Right lobe of liver (tissue), 6 donors: ENCODE data around the gene ARL15. TPM values are rescaled to one million over a fixed set of nuclear protein-coding genes. Genes with fewer than 3 reads are reported as not detected.

ENCODE experiments used
- ATAC-seq, 4 donors: fragments of 200-7000 bp; cut with Tn5 transposase; one replicate each; pipeline ENCODE4 v1.9.1; 2020; ENCODE audit warnings: mild to moderate bottlenecking in 4 of 4, moderate library complexity in 4 of 4
- DNase-seq, 3 donors: peaks; one replicate each; pipeline ENCODE4 v3.0.0-alpha.2; 2020
- H3K27ac ChIP-seq, 3 donors: fragments of 200-600 bp; one replicate each; pipeline ENCODE4 v1.8.0; 2022
- H3K27me3 ChIP-seq, 2 donors: fragments of 200-600 bp; one replicate each; pipeline ENCODE4 v1.8.0; 2022
- H3K36me3 ChIP-seq, 4 donors: fragments of 200-600 bp; sonication (generic) in 1 of 4; one replicate each; pipeline versions ENCODE4 v1.5.1 to v1.8.0; 2017 to 2022; ENCODE audit warnings: control low read depth in 1 of 4
- H3K4me1 ChIP-seq, 4 donors: fragments of 200-600 bp; sonication (generic) in 1 of 4; one replicate each; pipeline versions ENCODE4 v1.5.1 to v1.8.0; 2017 to 2022; ENCODE audit warnings: control low read depth in 1 of 4
- H3K4me3 ChIP-seq, 3 donors: fragments of 200-600 bp; one replicate each; pipeline ENCODE4 v1.8.0; 2022
- H3K9me3 ChIP-seq, 4 donors: fragments of 200-600 bp; sonication (generic) in 1 of 4; one replicate each; pipeline versions ENCODE4 v1.5.1 to v1.8.0; 2017 to 2022; ENCODE audit warnings: control low read depth in 1 of 4
- CTCF ChIP-seq, 4 donors: fragments of 200-600 bp in 3 of 4; fragments of 450-650 bp in 1 of 4; IDR thresholded peaks; one replicate each; pipeline versions ENCODE4 v1.5.1 to v1.8.0; 2016 to 2022; ENCODE audit warnings: antibody characterized with exemption in 4 of 4, mild to moderate bottlenecking in 2 of 4
- POLR2A ChIP-seq: fragments of 450-650 bp; IDR thresholded peaks from one replicate; pipeline ENCODE4 v1.6.1; 2017; ENCODE audit warnings: antibody characterized with exemption, mild to moderate bottlenecking
- WGBS: methylation state at CpG from one replicate; pipeline ENCODE4 v1.1.6; 2018; ENCODE audit warnings: low coverage, low lambda C conversion rate; ENCODE audit not compliant: insufficient coverage; ENCODE audit errors: missing lambda C conversion rate; 5-methylcytosine and 5-hydroxymethylcytosine counted together
- intact Hi-C, 2 donors: fragments of 100-400 bp; cut with DNase I; formaldehyde crosslinking; loops; one replicate each; pipeline versions ENCODE4 v1.11.2 to v1.14.1; 2022
- total RNA-seq, 6 experiments: library from RNA; depleted of rRNA in 2 of 6; stranded (reverse); fragments of >200 nt in 2 of 6; fragmentation: NEBNext Ultra II Directional in 3 of 6; extraction: Animal tissue kit (Norgen Biotek cat#: 25700) in 3 of 6; gene quantifications; one replicate each; pipeline versions ENCODE4 v1.1.0 to v1.2.4, GENCODE V29; 2016 to 2023
- donor health status: DM: no; HTN: yes; CAD: no.
- donor health status: DM: no; HTN: no; CAD: no.
- donor health status: DM: no; HTN: no; CAD: no.
- donor health status: DM: no; HTN: yes; CAD: no.
- donor health status: DM: no; HTN: yes; CAD: no.

Gene ARL15
- total RNA-seq, 6 experiments from 2014 or later: 6.3 to 16.5 (median 9.6) TPM

DNA sequence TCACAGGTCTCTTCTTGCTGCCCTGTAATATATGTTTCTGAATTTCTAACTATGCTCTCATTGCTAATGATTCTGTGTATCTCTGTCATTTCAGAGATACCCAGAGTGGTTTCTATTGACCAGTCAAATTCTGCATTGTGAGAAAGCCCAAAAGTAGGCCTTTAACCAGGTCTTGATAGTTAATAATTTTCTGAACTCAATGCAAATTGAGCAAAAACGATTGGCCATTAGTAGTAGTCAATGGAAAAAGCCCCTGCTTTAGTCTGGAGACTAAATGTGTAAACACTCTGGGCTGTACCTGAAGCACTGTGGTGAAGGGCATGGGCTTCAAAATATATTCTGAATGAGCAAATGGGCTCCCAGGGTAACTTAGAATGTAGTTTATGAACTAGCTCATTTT, 307.6 kb downstream of the ARL15 start:
- Histone ChIP-seq H3K4me3 (no peak overlapping the region), H3K27ac (peak overlapping the region in 1 of 3 donors; percentile 11), H3K4me1 (peaks cover 0 to 19% (median 4%) of the 10 kb centered on the region in 4 donors), H3K9me3 (no peaks in the 10 kb centered on the region), H3K27me3 (no peaks in the 10 kb centered on the region), H3K36me3 (no peaks in the 10 kb centered on the region)
- TF ChIP-seq CTCF (IDR thresholded peaks at IDR 0.05): no peak
- no peak for TF ChIP-seq POLR2A
- peak; percentile 62 to 72 (median 68) for ATAC-seq
- intact Hi-C loops: no loop called here
- no peak for DNase-seq
- WGBS: 36% methylated on average over 1 of the region's 1 CpG

- 90% methylated on average over 5 of the region's 5 CpGs for WGBS
- Histone ChIP-seq H3K9me3 (no peaks in the 10 kb centered on the region), H3K27ac (no peak overlapping the region), H3K27me3 (no peaks in the 10 kb centered on the region), H3K4me1 (peaks cover 0 to 13% (median under 1%) of the 10 kb centered on the region in 4 donors), H3K4me3 (no peak overlapping the region), H3K36me3 (no peaks in the 10 kb centered on the region)
- TF ChIP-seq CTCF (IDR thresholded peaks at IDR 0.05) (no peak), POLR2A (no peak)
- intact Hi-C loops: no loop called here
- DNase-seq (no peak), ATAC-seq (no peak)
Observed at GRCh38 chr5:54001976-54002775, 308.2 kb downstream of the ARL15 start.

DNA sequence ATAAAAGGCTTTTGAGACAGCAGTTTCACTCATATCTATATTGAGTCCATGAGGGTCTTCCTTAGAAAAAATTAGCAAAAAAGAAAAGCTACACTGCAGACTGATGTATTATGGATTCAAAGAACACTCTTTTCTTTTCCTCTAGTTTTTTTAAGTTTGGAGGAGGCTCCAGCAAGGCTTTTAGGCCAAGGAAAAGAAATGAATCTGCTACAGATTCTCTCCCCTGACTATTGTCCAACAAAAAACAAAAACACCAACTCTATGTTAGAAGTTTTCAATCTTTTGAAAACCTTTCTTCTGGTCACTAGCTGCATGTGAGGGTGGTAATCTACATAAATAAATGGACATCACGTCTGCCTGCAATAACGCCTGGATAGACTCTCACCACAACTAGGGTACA, 310.4 kb downstream of the ARL15 start:
- DNase-seq (no peak), ATAC-seq (no peak)
- H3K27me3 ChIP-seq: no peaks in the 10 kb centered on the region
- intact Hi-C loops: no loop called here
- no peaks in the 10 kb centered on the region for H3K36me3 ChIP-seq
- H3K4me1 ChIP-seq: peaks cover 0 to 8% (median 0%) of the 10 kb centered on the region in 4 donors
- TF ChIP-seq CTCF (IDR thresholded peaks at IDR 0.05) (no peak), POLR2A (no peak)
- 90% methylated on average over 2 of the region's 2 CpGs for whole genome bisulfite sequencing
- H3K9me3 ChIP-seq: no peaks in the 10 kb centered on the region
- H3K4me3 ChIP-seq: no peak overlapping the region
- no peak overlapping the region for H3K27ac ChIP-seq

- intact Hi-C loops: no loop called here
- DNase-seq: no peak
Observed at GRCh38 chr5:53997736-53998627, 312.4 kb downstream of the ARL15 start.

More at GRCh38 chr5:53997736-53998627, 312.4 kb downstream of the ARL15 start:
- no peaks in the 10 kb centered on the region for H3K9me3 ChIP-seq
- no peak for ATAC-seq
- no peaks in the 10 kb centered on the region for H3K27me3 ChIP-seq
- no peaks in the 10 kb centered on the region for H3K36me3 ChIP-seq
- TF ChIP-seq CTCF (IDR thresholded peaks at IDR 0.05) (no peak), POLR2A (no peak)
- WGBS: 94% methylated on average over 5 of the region's 5 CpGs
- no peak overlapping the region for H3K27ac ChIP-seq
- H3K4me3 ChIP-seq: no peak overlapping the region
- peaks cover 0 to 4% (median 0%) of the 10 kb centered on the region in 4 donors for H3K4me1 ChIP-seq
